K562 (cell line): ENCODE results near the gene MYLK4. TPM values are rescaled to one million over a fixed set of nuclear protein-coding genes. Genes with fewer than 3 reads are reported as not detected.

Experiments used
- ATAC-seq: fragments of 200-7000 bp; cut with Tn5 transposase; 3 replicates; pipeline ENCODE4 v1.9.1; 2020; ENCODE audit warnings: moderate library complexity
- BruUV-seq: library from RNA; stranded (reverse); fragments of 400-500 nt; replicated peaks from 2 replicates; lab custom pipeline; 2021; lab: Mats Ljungman, UMichigan
- CTCF ChIA-PET: fragments of 300-600 bp; formaldehyde crosslinking; extraction: SDS; loops from one replicate; lab custom pipeline; 2021; ENCODE audit warnings: low intra/inter-chr PET ratio; lab: Yijun Ruan, JAX
- POLR2A ChIA-PET: fragments of 300-600, 350-650 bp; sonication (Branson Sonifier 250); formaldehyde crosslinking; extraction: SDS; loops from one replicate; lab custom pipeline; 2021; ENCODE audit warnings: antibody characterized with exemption, inconsistent platforms; lab: Yijun Ruan, JAX
- DNase-seq, 4 experiments: peaks; one replicate each; pipeline versions ENCODE4 v3.0.0 to v3.0.0-alpha.2; 2011 to 2018; ENCODE audit warnings: low spot score in 3 of 4, mixed read lengths in 3 of 4; ENCODE audit errors: extremely low read depth in 1 of 4
- FAIRE-seq: peaks from 2 replicates; lab custom pipeline; 2011; peaks lifted over from hg19 to GRCh38; lab: Jason Lieb, UNC
- H2AFZ ChIP-seq: 2 replicates; pipeline ENCODE4 v1.6.0; 2011; ENCODE audit warnings: low read depth, low read length, control low read depth, inconsistent platforms
- H3K27ac ChIP-seq: fragments of 200-600 bp; 3 replicates; pipeline ENCODE4 v1.8.0; 2011; ENCODE audit warnings: low read depth, mild to moderate bottlenecking, control low read depth, inconsistent platforms, low read length, moderate library complexity, mixed read lengths; ENCODE audit errors: extremely low read depth
- H3K27me3 ChIP-seq, 2 experiments: fragments of 300-600 bp in 1 of 2; 2 replicates in 1 of 2; 3 replicates in 1 of 2; pipeline versions ENCODE4 v1.6.0 to v1.8.0; 2011; ENCODE audit warnings: inconsistent platforms in 2 of 2, low read length in 2 of 2, mild to moderate bottlenecking in 1 of 2, mixed read lengths in 1 of 2, moderate library complexity in 1 of 2; ENCODE audit not compliant: control insufficient read depth in 2 of 2, insufficient read depth in 2 of 2
- H3K36me3 ChIP-seq: fragments of 300-600 bp; 3 replicates; pipeline ENCODE4 v1.8.0; 2011; ENCODE audit warnings: mild to moderate bottlenecking, low read length, inconsistent platforms; ENCODE audit not compliant: control insufficient read depth, insufficient read depth
- H3K4me1 ChIP-seq, 2 experiments: fragments of 200-600 bp in 1 of 2; replicated peaks in 1 of 2; 2 replicates in 1 of 2; 3 replicates in 1 of 2; pipeline versions ENCODE4 v1.5.1 to v1.8.0; 2011; ENCODE audit warnings: inconsistent platforms in 2 of 2, low read length in 2 of 2, mild to moderate bottlenecking in 1 of 2, mixed read lengths in 1 of 2, moderate library complexity in 1 of 2; ENCODE audit not compliant: control insufficient read depth in 2 of 2, insufficient read depth in 2 of 2
- H3K4me2 ChIP-seq: 2 replicates; pipeline ENCODE4 v1.6.1; 2011; ENCODE audit warnings: low read length, control low read depth, inconsistent platforms, mixed read lengths; ENCODE audit not compliant: insufficient read depth
- H3K4me3 ChIP-seq: fragments of 200-600 bp; sonication (generic), shearing (Covaris generic); 2 replicates; pipeline ENCODE4 v1.5.1; 2016; ENCODE audit warnings: control low read depth, inconsistent platforms
- H3K79me2 ChIP-seq: fragments of 200-600 bp; 3 replicates; pipeline ENCODE4 v1.8.0; 2011; ENCODE audit warnings: low read length, inconsistent platforms; ENCODE audit not compliant: control insufficient read depth, insufficient read depth
- H3K9ac ChIP-seq, 2 experiments: 2 replicates each; pipeline versions ENCODE4 v1.6.0 to v1.6.1; 2011; ENCODE audit warnings: low read depth in 2 of 2, low read length in 2 of 2, control low read depth in 1 of 2, inconsistent platforms in 1 of 2, mild to moderate bottlenecking in 1 of 2, mixed read lengths in 1 of 2; ENCODE audit not compliant: insufficient read depth in 1 of 2
- H3K9me1 ChIP-seq: one replicate; pipeline ENCODE4 v1.6.0; 2011; ENCODE audit warnings: inconsistent platforms, mild to moderate bottlenecking, low read length, moderate library complexity; ENCODE audit not compliant: control insufficient read depth, insufficient read depth
- H3K9me3 ChIP-seq: replicated peaks from 2 replicates; pipeline ENCODE4 v1.5.1; 2011; ENCODE audit warnings: low read depth, low read length, inconsistent platforms; ENCODE audit not compliant: control insufficient read depth, insufficient read depth
- H4K20me1 ChIP-seq: replicated peaks from 2 replicates; pipeline ENCODE4 v1.6.1; 2011; ENCODE audit warnings: low read length, inconsistent platforms, mixed read lengths; ENCODE audit not compliant: control insufficient read depth, insufficient read depth
- ARID1B ChIP-seq: fragments of 450-650 bp; IDR thresholded peaks from 2 replicates; pipeline ENCODE4 v1.6.1; 2016; ENCODE audit warnings: antibody characterized with exemption, mild to moderate bottlenecking, inconsistent platforms
- CHCHD3 ChIP-seq: fragments of 250-450 bp; sonication (Bioruptor Pico); IDR thresholded peaks from 2 replicates; pipeline ENCODE4 v2.1.2; 2022; ENCODE audit warnings: mild to moderate bottlenecking
- FOSL1 ChIP-seq: fragments of 200-800 bp; sonication (Bioruptor generic); conservative IDR thresholded peaks from 2 replicates; pipeline ENCODE4 v1.6.1; 2016; ENCODE audit warnings: missing genetic modification characterization, missing compliant biosample characterization
- GTF2A2 ChIP-seq: IDR thresholded peaks from 2 replicates; pipeline ENCODE4 v1.6.1; 2016; ENCODE audit warnings: mild to moderate bottlenecking, missing genetic modification characterization, missing compliant biosample characterization
- KDM1A ChIP-seq, 2 experiments: fragments of 450-650 bp; IDR thresholded peaks; 2 replicates each; pipeline ENCODE4 v1.6.1; 2016; ENCODE audit warnings: mild to moderate bottlenecking in 2 of 2
- MIER1 ChIP-seq: fragments of 450-650 bp; IDR thresholded peaks from 2 replicates; pipeline ENCODE4 v1.6.1; 2016; ENCODE audit warnings: antibody characterized with exemption, mild to moderate bottlenecking, low read depth
- NCOA4 ChIP-seq: fragments of 450-650 bp; IDR thresholded peaks from 2 replicates; pipeline ENCODE4 v1.6.1; 2018; ENCODE audit warnings: mild to moderate bottlenecking; ENCODE audit not compliant: partially characterized antibody
- NFE2 ChIP-seq: IDR thresholded peaks from 2 replicates; pipeline ENCODE4 v1.6.1; 2014; ENCODE audit warnings: antibody characterized with exemption, low read depth
- PHF8 ChIP-seq: fragments of 200-600 bp; sonication (generic); IDR thresholded peaks from 2 replicates; pipeline ENCODE4 v1.6.1; 2012; ENCODE audit warnings: mixed run types, mild to moderate bottlenecking, inconsistent platforms, low read length, moderate library complexity, borderline replicate concordance
- PML ChIP-seq: IDR thresholded peaks from 2 replicates; pipeline ENCODE4 v1.6.1; 2012; ENCODE audit warnings: low read length, inconsistent platforms
- POLR2AphosphoS5 ChIP-seq: IDR thresholded peaks from 2 replicates; pipeline ENCODE4 v1.6.1; 2011; ENCODE audit warnings: mild to moderate bottlenecking, low read depth, low read length, moderate library complexity; ENCODE audit not compliant: control insufficient read depth, insufficient read depth
- PRDM10 ChIP-seq: fragments of 450-650 bp; IDR thresholded peaks from 2 replicates; pipeline ENCODE4 v1.6.1; 2018; ENCODE audit not compliant: partially characterized antibody
- RB1 ChIP-seq: fragments of 450-650 bp; IDR thresholded peaks from 2 replicates; pipeline ENCODE4 v1.6.1; 2017; ENCODE audit warnings: low read depth, mild to moderate bottlenecking
- RFX1 ChIP-seq: fragments of 450-650 bp; IDR thresholded peaks from 2 replicates; pipeline ENCODE4 v1.6.1; 2016; ENCODE audit warnings: mild to moderate bottlenecking, moderate library complexity
- RNF2 ChIP-seq: sonication (generic); IDR thresholded peaks from 2 replicates; pipeline ENCODE4 v1.6.1; 2016
- TARDBP ChIP-seq: fragments of 450-650 bp; IDR thresholded peaks from 2 replicates; pipeline ENCODE4 v1.6.1; 2016
- TBP ChIP-seq: optimal IDR thresholded peaks from 2 replicates; pipeline ENCODE3; 2011; ENCODE audit warnings: low read depth, low read length, improper control_type of control experiment
- ZNF589 ChIP-seq: fragments of 200-800 bp; sonication (Bioruptor generic); IDR thresholded peaks from 2 replicates; pipeline ENCODE4 v1.6.1; 2016; ENCODE audit warnings: low read depth, missing genetic modification characterization, missing compliant biosample characterization
- ZNF695 ChIP-seq: fragments of 450-650 bp; formaldehyde crosslinking; IDR thresholded peaks from 2 replicates; pipeline ENCODE4 v1.4.0; 2020; ENCODE audit warnings: mild to moderate bottlenecking, moderate library complexity
- WGBS: fragments of 100-300 bp; shearing (Covaris generic); methylation state at CpG from one replicate; pipeline ENCODE4 v1.1.6; 2016; ENCODE audit warnings: low coverage, mixed read lengths; ENCODE audit not compliant: insufficient coverage; ENCODE audit errors: missing lambda C conversion rate; 5-methylcytosine and 5-hydroxymethylcytosine counted together
- in situ Hi-C: fragments of 300-500 bp; cut with MboI; formaldehyde crosslinking; loops from 4 replicates; pipeline ENCODE4 v1.15.0; 2018; ENCODE audit warnings: inconsistent platforms, mixed read lengths
- intact Hi-C: fragments of 100-400 bp; cut with micrococcal nuclease; formaldehyde crosslinking; loops from 2 replicates; pipeline ENCODE4 v1.14.2; 2022
- polyA plus RNA-seq, 8 experiments: library from polyadenylated mRNA; depleted of rRNA in 4 of 8; stranded (reverse) in 5 of 8; unstranded in 3 of 8; fragments of >200 nt; fragmentation: Nextera tagmentation in 2 of 8; fragmentation: Illumina TruSeq in 1 of 8; extraction: Ambion mirVana in 2 of 8; extraction: Trizol in 1 of 8; gene quantifications; 2 replicates each; pipeline versions ENCODE4 v1.2.1 to v1.2.3, GENCODE V29; 2011 to 2014; ENCODE audit warnings: inconsistent platforms in 1 of 8, missing spikeins in 1 of 8
- total RNA-seq, 7 experiments: library from RNA; depleted of rRNA in 6 of 7; stranded (reverse); fragments of >200 nt in 6 of 7; fragmentation: Illumina TruSeq in 2 of 7; extraction: Trizol in 2 of 7; gene quantifications; 2 replicates each; pipeline versions ENCODE4 v1.2.1 to v1.2.3, GENCODE V29; 2011 to 2021; ENCODE audit warnings: low replicate concordance in 1 of 7

The MYLK4 gene
- total and polyA plus RNA-seq, 9 of the 15 experiments (the other 6 are each of a cell fraction or from before 2014, with no cell fraction given): 0.01 to 0.15 (median 0.06) TPM

- TF ChIP-seq CHCHD3 (CRISPR knock-in tag): no peak
- no peak for TF ChIP-seq ZNF695 (CRISPR knock-in tag)
- TF ChIP-seq NCOA4: no peak
- TF ChIP-seq, all 486 proteins: peak for 0
Measured at GRCh38 chr6:2715737-2716136, 35.0 kb downstream of the MYLK4 start (continued).

- Histone ChIP-seq H4K20me1 (no peaks in the 10 kb centered on the region), H3K27me3 (peaks cover 0 to 2% of the 10 kb centered on the region in 2 experiments; a peak in 2 of 5 replicates), H3K27ac (no peak overlapping the region), H3K4me1 (peaks cover 0 to 14% of the 10 kb centered on the region in 2 experiments; a peak in 2 of 5 replicates), H3K79me2 (no peaks in the 10 kb centered on the region), H3K9me1 (no peaks in the 10 kb centered on the region), H3K9ac (no peak overlapping the region), H2AFZ (peak overlapping the region; percentile 44; the same call in 1 of the 2 replicates), H3K4me2 (peak overlapping the region; percentile 3; the same call in 1 of the 2 replicates), H3K4me3 (no peak overlapping the region), H3K9me3 (peaks cover 13% of the 10 kb centered on the region), H3K36me3 (no peaks in the 10 kb centered on the region)
- WGBS: 14% methylated on average over 7 of the region's 7 CpGs
- CTCF ChIA-PET: no interaction called here
- POLR2A ChIA-PET: interaction anchor here (0.6 to 0.8 kb wide), 3 partner anchors 10 to 1706 kb away, joined by 3 read pairs; no protein-coding TSS in a partner anchor
- intact Hi-C loops (no loop called here), in situ Hi-C loops (no loop called here)
- TSS peak; percentile 86 for BruUV-seq
- FAIRE-seq (no peak), ATAC-seq (peak; percentile 77), DNase-seq (no peak)
- TF ChIP-seq KDM1A (IDR thresholded peaks at IDR 0.05) (no peak), FOSL1 (tag) (peak; percentile 91), MIER1 (no peak), PHF8 (no peak), TARDBP (no peak), POLR2AphosphoS5 (peak; percentile 46; the same call in 1 of the 2 replicates), TBP (peak; percentile 60), RB1 (no peak), GTF2A2 (0 out of 2 replicates have a peak, but pooled peaks have one; percentile 56), ARID1B (peak; percentile 21; the same call in 1 of the 2 replicates), PML (peak; percentile 69), NFE2 (peak; percentile 39; the same call in 1 of the 2 replicates), RNF2 (peak; percentile 16; the same call in 1 of the 2 replicates), RFX1 (no peak), PRDM10 (peak; percentile 24), ZNF589 (0 out of 2 replicates have a peak, but pooled peaks have one; percentile 33)
Measured at GRCh38 chr6:2714111-2714895, 36.4 kb downstream of the MYLK4 start.
